ENCODE data around the gene DUSP15. TPM values are rescaled to one million over a fixed set of nuclear protein-coding genes. Genes with fewer than 3 reads are reported as not detected.

DUSP15 gene
- total and polyA plus RNA-seq, 9 of the 15 experiments (the other 6 are each of a cell fraction or from before 2014, with no cell fraction given): 0.34 TPM; not detected in 8

DNA sequence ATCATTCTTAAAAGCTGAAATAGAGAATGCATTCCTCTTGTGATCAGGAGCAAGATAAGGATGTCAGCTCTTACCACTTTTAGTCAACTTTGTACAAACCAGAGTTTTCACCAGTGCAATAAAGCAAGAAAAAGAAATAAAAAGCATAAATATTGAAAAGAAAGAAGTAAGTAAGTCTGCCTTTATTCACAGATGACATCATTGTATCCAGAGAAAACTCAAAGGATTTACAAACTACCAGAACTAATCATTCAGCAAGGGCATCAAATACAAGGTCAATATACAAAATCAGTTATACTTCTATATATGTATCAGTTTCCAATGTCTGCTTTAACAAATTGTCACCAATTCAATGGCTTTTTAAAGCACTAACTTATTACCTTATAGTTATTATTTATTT lies 13.5 kb upstream of the DUSP15 start:
- intact Hi-C loops (cut with micrococcal nuclease) (no loop called here), in situ Hi-C loops (cut with MboI) (no loop called here)
- TF ChIP-seq BCOR (IDR thresholded peaks at IDR 0.05) (no peak), HOMEZ (CRISPR knock-in tag; IDR thresholded peaks at IDR 0.05) (no peak), TCF3 (CRISPR knock-in tag; IDR thresholded peaks at IDR 0.05) (no peak)
- TF ChIP-seq, protein P1, sequence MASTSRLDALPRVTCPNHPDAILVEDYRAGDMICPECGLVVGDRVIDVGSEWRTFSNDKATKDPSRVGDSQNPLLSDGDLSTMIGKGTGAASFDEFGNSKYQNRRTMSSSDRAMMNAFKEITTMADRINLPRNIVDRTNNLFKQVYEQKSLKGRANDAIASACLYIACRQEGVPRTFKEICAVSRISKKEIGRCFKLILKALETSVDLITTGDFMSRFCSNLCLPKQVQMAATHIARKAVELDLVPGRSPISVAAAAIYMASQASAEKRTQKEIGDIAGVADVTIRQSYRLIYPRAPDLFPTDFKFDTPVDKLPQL (IDR thresholded peaks at IDR 0.05; ENCODE audit: extremely low read depth, insufficient read length): no peak
- Histone ChIP-seq H3K27ac (ENCODE audit: extremely low read depth, low read depth, low read length) (no peak overlapping the region), H3K79me2 (ENCODE audit: control insufficient read depth, insufficient read depth, low read length) (no peaks in the 10 kb centered on the region), H3K4me3 (no peak overlapping the region), H3K4me2 (ENCODE audit: insufficient read depth, low read length) (no peak overlapping the region), H3K36me3 (ENCODE audit: control insufficient read depth, insufficient read depth, low read length) (no peaks in the 10 kb centered on the region), H3K9me3 (replicated peaks; ENCODE audit: control insufficient read depth, insufficient read depth, low read depth, low read length) (no peaks in the 10 kb centered on the region; the same call in 1 of the 2 replicates), H3K4me1 (replicated peaks in 1 of 2; ENCODE audit: control insufficient read depth in 2 of 2, insufficient read depth in 2 of 2, low read length in 2 of 2) (peaks cover 0 to 8% of the 10 kb centered on the region in 2 experiments; a peak in 2 of 5 replicates), H2AFZ (ENCODE audit: low read depth, low read length) (no peak overlapping the region), H4K20me1 (replicated peaks; ENCODE audit: control insufficient read depth, insufficient read depth, low read length) (no peaks in the 10 kb centered on the region), H3K27me3 (ENCODE audit: control insufficient read depth in 2 of 2, insufficient read depth in 2 of 2, low read length in 2 of 2) (peaks cover 0 to 16% of the 10 kb centered on the region in 2 experiments; a peak in 2 of 5 replicates), H3K9me1 (ENCODE audit: control insufficient read depth, insufficient read depth, low read length) (no peaks in the 10 kb centered on the region), H3K9ac (ENCODE audit: insufficient read depth in 1 of 2, low read depth in 2 of 2, low read length in 2 of 2) (no peak overlapping the region)
- DNase-seq (ENCODE audit: extremely low read depth in 1 of 4, low spot score in 3 of 4): no peak
- ChIA-PET POLR2A (no interaction called here), CTCF (ENCODE audit: low intra/inter-chr PET ratio) (no interaction called here)
- FAIRE-seq: no peak
- no peak for ATAC-seq
- no TSS peak for BruUV-seq (replicated peaks)
